SK-MEL-5 (cell line): ENCODE data around the gene C6orf47. TPM values are rescaled to one million over a fixed set of nuclear protein-coding genes. Genes with fewer than 3 reads are reported as not detected.

Experiments
- DNase-seq: peaks from one replicate; pipeline ENCODE4 v3.0.0-alpha.2; 2016; ENCODE audit warnings: low read depth, low spot score
- in situ Hi-C: cut with HindIII; loops from 2 replicates; pipeline ENCODE4 v1.10.0; 2016; ENCODE audit warnings: low sequenced_read_pairs, high pct_unique_total_duplicates, low pct_unique_long_range_greater_than_20kb
- total RNA-seq: library from RNA; depleted of rRNA; stranded (reverse); fragments of >200 nt; shearing (Covaris generic); gene quantifications from 2 replicates; pipeline ENCODE4 v1.2.3, GENCODE V29; 2014

C6orf47 gene
- total RNA-seq, 1 experiment from 2014 or later = 24.5 TPM

GRCh38 chr6:31664790-31665500, 4.4 kb upstream of the C6orf47 start, which contains the start of gene GPANK1:
Gene GPANK1 (minus strand): TSS chr6:31664997. CDS start chr6:31664478, 519 bp downstream.
- DNase-seq = peak; percentile 93
- in situ Hi-C loops = no loop called here

GRCh38 chr6:31663961-31664789, 3.6 kb upstream of the C6orf47 start:
- peak; percentile 45 for DNase-seq
- in situ Hi-C loops = no loop called here

- DNase-seq = no peak
- in situ Hi-C loops = no loop called here
These were observed 2.8 kb upstream of the C6orf47 start for GRCh38 chr6:31663126-31663960.

GRCh38 chr6:31662124-31662723, 1.6 kb upstream of the C6orf47 start:
- in situ Hi-C loops = no loop called here
- no peak for DNase-seq

- no peak for DNase-seq
- in situ Hi-C loops = no loop called here
These were observed 915 bp upstream of the C6orf47 start for GRCh38 chr6:31661262-31662123.

GRCh38 chr6:31659649-31660380, 763 bp downstream of the C6orf47 start:
- DNase-seq = no peak
- in situ Hi-C loops = no loop called here

GRCh38 chr6:31658983-31659648, 1.5 kb downstream of the C6orf47 start:
- in situ Hi-C loops = no loop called here
- DNase-seq = no peak

GRCh38 chr6:31658158-31658688, 2.4 kb downstream of the C6orf47 start:
- in situ Hi-C loops = no loop called here
- no peak for DNase-seq

- no peak for DNase-seq
- in situ Hi-C loops = no loop called here
These were observed 3.0 kb downstream of the C6orf47 start for GRCh38 chr6:31657406-31658157.

GRCh38 chr6:31655349-31656237, 5.0 kb downstream of the C6orf47 start, which contains the start of gene APOM:
Gene APOM (plus strand): TSS chr6:31655894. CDS start chr6:31655967, 73 bp downstream.
- DNase-seq = no peak
- in situ Hi-C loops = no loop called here

GRCh38 chr6:31654574-31655348, 5.8 kb downstream of the C6orf47 start:
- in situ Hi-C loops = no loop called here
- DNase-seq = no peak

GRCh38 chr6:31652925-31653724, 7.5 kb downstream of the C6orf47 start:
- in situ Hi-C loops = no loop called here
- peak; percentile 90 for DNase-seq
